ENCODE results near the gene GALNT17.

GALNT17 gene

GRCh38 chr7:71377469-71377868, 245.5 kb downstream of the GALNT17 start:
- Histone ChIP-seq H3K36me3 (ENCODE audit: control insufficient read depth in 4 of 4, insufficient read depth in 4 of 4, low read length in 3 of 4) (no peaks in the 10 kb centered on the region), H3K4me3 (ENCODE audit: control insufficient read depth in 1 of 7, extremely low read depth in 1 of 7, insufficient read depth in 4 of 7, low read depth in 2 of 7, low read length in 6 of 7) (no peak overlapping the region), H3K4me1 (ENCODE audit: control extremely low read depth in 1 of 4, control insufficient read depth in 4 of 4, insufficient read depth in 4 of 4, low read length in 3 of 4) (no peaks in the 10 kb centered on the region), H3K9me3 (ENCODE audit: control extremely low read depth in 1 of 5, control insufficient read depth in 4 of 5, insufficient read depth in 2 of 5, low read depth in 1 of 5, low read length in 4 of 5) (peaks cover 0 to 20% (median 12%) of the 10 kb centered on the region in 5 experiments), H3K27me3 (replicated peaks in 2 of 5; ENCODE audit: control insufficient read depth in 4 of 5, insufficient read depth in 5 of 5, low read length in 4 of 5) (no peaks in the 10 kb centered on the region), H3K27ac (ENCODE audit: insufficient read depth in 1 of 2, low read depth in 1 of 2, low read length in 2 of 2, poor library complexity in 1 of 2, severe bottlenecking in 2 of 2) (no peak overlapping the region)
- WGBS (ENCODE audit: insufficient coverage): no CpG with 5 or more reads among the region's 3 CpGs
- DNase-seq: no peak
- POLR2A ChIA-PET: no interaction called here
- CTCF ChIA-PET: no interaction called here

- no peaks in the 10 kb centered on the region for H3K36me3 ChIP-seq (ENCODE audit: control insufficient read depth in 4 of 4, insufficient read depth in 4 of 4, low read length in 3 of 4)
- no peaks in the 10 kb centered on the region for H3K4me1 ChIP-seq (ENCODE audit: control extremely low read depth in 1 of 4, control insufficient read depth in 4 of 4, insufficient read depth in 4 of 4, low read length in 3 of 4)
- no peak for DNase-seq
- no peaks in the 10 kb centered on the region for H3K27me3 ChIP-seq (replicated peaks in 2 of 5; ENCODE audit: control insufficient read depth in 4 of 5, insufficient read depth in 5 of 5, low read length in 4 of 5)
- H3K27ac ChIP-seq (ENCODE audit: insufficient read depth in 1 of 2, low read depth in 1 of 2, low read length in 2 of 2, poor library complexity in 1 of 2, severe bottlenecking in 2 of 2): no peak overlapping the region
- H3K9me3 ChIP-seq (ENCODE audit: control extremely low read depth in 1 of 5, control insufficient read depth in 4 of 5, insufficient read depth in 2 of 5, low read depth in 1 of 5, low read length in 4 of 5): peaks cover 0 to 5% (median 0%) of the 10 kb centered on the region in 5 experiments
- ChIA-PET POLR2A (no interaction called here), CTCF (no interaction called here)
- 96% methylated on average over 5 of the region's 5 CpGs for WGBS (ENCODE audit: insufficient coverage)
- H3K4me3 ChIP-seq (ENCODE audit: control insufficient read depth in 1 of 7, extremely low read depth in 1 of 7, insufficient read depth in 4 of 7, low read depth in 2 of 7, low read length in 6 of 7): no peak overlapping the region
Observed at GRCh38 chr7:71384094-71384493, 252.2 kb downstream of the GALNT17 start.

GRCh38 chr7:71385330-71385729, 253.4 kb downstream of the GALNT17 start:
- 95% methylated on average over 5 of the region's 5 CpGs for WGBS (ENCODE audit: insufficient coverage)
- H3K27me3 ChIP-seq (replicated peaks in 2 of 5; ENCODE audit: control insufficient read depth in 4 of 5, insufficient read depth in 5 of 5, low read length in 4 of 5): no peaks in the 10 kb centered on the region
- DNase-seq: no peak
- no peaks in the 10 kb centered on the region for H3K4me1 ChIP-seq (ENCODE audit: control extremely low read depth in 1 of 4, control insufficient read depth in 4 of 4, insufficient read depth in 4 of 4, low read length in 3 of 4)
- ChIA-PET CTCF (no interaction called here), POLR2A (no interaction called here)
- no peaks in the 10 kb centered on the region for H3K36me3 ChIP-seq (ENCODE audit: control insufficient read depth in 4 of 4, insufficient read depth in 4 of 4, low read length in 3 of 4)
- H3K4me3 ChIP-seq (ENCODE audit: control insufficient read depth in 1 of 7, extremely low read depth in 1 of 7, insufficient read depth in 4 of 7, low read depth in 2 of 7, low read length in 6 of 7): no peak overlapping the region
- no peak overlapping the region for H3K27ac ChIP-seq (ENCODE audit: insufficient read depth in 1 of 2, low read depth in 1 of 2, low read length in 2 of 2, poor library complexity in 1 of 2, severe bottlenecking in 2 of 2)
- peaks cover 0 to 8% (median 0%) of the 10 kb centered on the region in 5 experiments for H3K9me3 ChIP-seq (ENCODE audit: control extremely low read depth in 1 of 5, control insufficient read depth in 4 of 5, insufficient read depth in 2 of 5, low read depth in 1 of 5, low read length in 4 of 5)

GRCh38 chr7:71386152-71386785, 254.3 kb downstream of the GALNT17 start:
- Histone ChIP-seq H3K36me3 (ENCODE audit: control insufficient read depth in 4 of 4, insufficient read depth in 4 of 4, low read length in 3 of 4) (no peaks in the 10 kb centered on the region), H3K27me3 (replicated peaks in 2 of 5; ENCODE audit: control insufficient read depth in 4 of 5, insufficient read depth in 5 of 5, low read length in 4 of 5) (no peaks in the 10 kb centered on the region), H3K4me1 (ENCODE audit: control extremely low read depth in 1 of 4, control insufficient read depth in 4 of 4, insufficient read depth in 4 of 4, low read length in 3 of 4) (no peaks in the 10 kb centered on the region), H3K27ac (ENCODE audit: insufficient read depth in 1 of 2, low read depth in 1 of 2, low read length in 2 of 2, poor library complexity in 1 of 2, severe bottlenecking in 2 of 2) (no peak overlapping the region), H3K9me3 (ENCODE audit: control extremely low read depth in 1 of 5, control insufficient read depth in 4 of 5, insufficient read depth in 2 of 5, low read depth in 1 of 5, low read length in 4 of 5) (peaks cover 0 to 11% (median 0%) of the 10 kb centered on the region in 5 experiments), H3K4me3 (ENCODE audit: control insufficient read depth in 1 of 7, extremely low read depth in 1 of 7, insufficient read depth in 4 of 7, low read depth in 2 of 7, low read length in 6 of 7) (no peak overlapping the region)
- WGBS (ENCODE audit: insufficient coverage): 90% methylated on average over 8 of the region's 12 CpGs
- CTCF ChIA-PET: no interaction called here
- POLR2A ChIA-PET: no interaction called here
- DNase-seq: no peak

- ChIA-PET CTCF (interaction anchor here (1.5 kb wide), 1 partner anchor 44 kb away, joined by 3 read pairs; no protein-coding TSS in a partner anchor), POLR2A (no interaction called here)
- Histone ChIP-seq H3K27ac (ENCODE audit: insufficient read depth in 1 of 2, low read depth in 1 of 2, low read length in 2 of 2, poor library complexity in 1 of 2, severe bottlenecking in 2 of 2) (no peak overlapping the region), H3K4me3 (ENCODE audit: control insufficient read depth in 1 of 7, extremely low read depth in 1 of 7, insufficient read depth in 4 of 7, low read depth in 2 of 7, low read length in 6 of 7) (no peak overlapping the region), H3K4me1 (ENCODE audit: control extremely low read depth in 1 of 4, control insufficient read depth in 4 of 4, insufficient read depth in 4 of 4, low read length in 3 of 4) (no peaks in the 10 kb centered on the region), H3K9me3 (ENCODE audit: control extremely low read depth in 1 of 5, control insufficient read depth in 4 of 5, insufficient read depth in 2 of 5, low read depth in 1 of 5, low read length in 4 of 5) (peaks cover 0 to 11% (median 0%) of the 10 kb centered on the region in 5 experiments), H3K27me3 (replicated peaks in 2 of 5; ENCODE audit: control insufficient read depth in 4 of 5, insufficient read depth in 5 of 5, low read length in 4 of 5) (no peaks in the 10 kb centered on the region), H3K36me3 (ENCODE audit: control insufficient read depth in 4 of 4, insufficient read depth in 4 of 4, low read length in 3 of 4) (no peaks in the 10 kb centered on the region)
- 98% methylated on average over 8 of the region's 14 CpGs for WGBS (ENCODE audit: insufficient coverage)
- no peak for DNase-seq
Observed at GRCh38 chr7:71388181-71388580, 256.2 kb downstream of the GALNT17 start.

- ChIA-PET CTCF (no interaction called here), POLR2A (no interaction called here)
- no peak for DNase-seq
- no peaks in the 10 kb centered on the region for H3K4me1 ChIP-seq (ENCODE audit: control extremely low read depth in 1 of 4, control insufficient read depth in 4 of 4, insufficient read depth in 4 of 4, low read length in 3 of 4)
- H3K4me3 ChIP-seq (ENCODE audit: control insufficient read depth in 1 of 7, extremely low read depth in 1 of 7, insufficient read depth in 4 of 7, low read depth in 2 of 7, low read length in 6 of 7): no peak overlapping the region
- no peaks in the 10 kb centered on the region for H3K36me3 ChIP-seq (ENCODE audit: control insufficient read depth in 4 of 4, insufficient read depth in 4 of 4, low read length in 3 of 4)
- H3K27ac ChIP-seq (ENCODE audit: insufficient read depth in 1 of 2, low read depth in 1 of 2, low read length in 2 of 2, poor library complexity in 1 of 2, severe bottlenecking in 2 of 2): no peak overlapping the region
- H3K9me3 ChIP-seq (ENCODE audit: control extremely low read depth in 1 of 5, control insufficient read depth in 4 of 5, insufficient read depth in 2 of 5, low read depth in 1 of 5, low read length in 4 of 5): peaks cover 0 to 12% (median 0%) of the 10 kb centered on the region in 5 experiments
- WGBS (ENCODE audit: insufficient coverage): 91% methylated on average over 7 of the region's 7 CpGs
- H3K27me3 ChIP-seq (replicated peaks in 2 of 5; ENCODE audit: control insufficient read depth in 4 of 5, insufficient read depth in 5 of 5, low read length in 4 of 5): no peaks in the 10 kb centered on the region
Observed at GRCh38 chr7:71389976-71390375, 258.0 kb downstream of the GALNT17 start.

- CTCF ChIA-PET: no interaction called here
- Histone ChIP-seq H3K4me3 (ENCODE audit: control insufficient read depth in 1 of 7, extremely low read depth in 1 of 7, insufficient read depth in 4 of 7, low read depth in 2 of 7, low read length in 6 of 7) (no peak overlapping the region), H3K36me3 (ENCODE audit: control insufficient read depth in 4 of 4, insufficient read depth in 4 of 4, low read length in 3 of 4) (no peaks in the 10 kb centered on the region), H3K9me3 (ENCODE audit: control extremely low read depth in 1 of 5, control insufficient read depth in 4 of 5, insufficient read depth in 2 of 5, low read depth in 1 of 5, low read length in 4 of 5) (peaks cover 0 to 10% (median 0%) of the 10 kb centered on the region in 5 experiments), H3K27me3 (replicated peaks in 2 of 5; ENCODE audit: control insufficient read depth in 4 of 5, insufficient read depth in 5 of 5, low read length in 4 of 5) (no peaks in the 10 kb centered on the region), H3K27ac (ENCODE audit: insufficient read depth in 1 of 2, low read depth in 1 of 2, low read length in 2 of 2, poor library complexity in 1 of 2, severe bottlenecking in 2 of 2) (no peak overlapping the region), H3K4me1 (ENCODE audit: control extremely low read depth in 1 of 4, control insufficient read depth in 4 of 4, insufficient read depth in 4 of 4, low read length in 3 of 4) (no peaks in the 10 kb centered on the region)
- POLR2A ChIA-PET: no interaction called here
- 97% methylated on average over 6 of the region's 7 CpGs for WGBS (ENCODE audit: insufficient coverage)
- no peak for DNase-seq
Observed at GRCh38 chr7:71393661-71394060, 261.7 kb downstream of the GALNT17 start.

Data from common myeloid progenitor, CD34-positive (primary cell).